T1000 (cell line): ENCODE results near the gene DHCR24.
A peak's percentile ranks its signal among the peaks of the same experiment; 100 is the strongest.
"Not testable (repeated sequence)": the region's sequence is repeated elsewhere in the genome, so short reads cannot be mapped to it uniquely, and the experiment has no call there.

Source experiments
- DNase-seq: peaks from one replicate; lab custom pipeline; 2025; ENCODE audit warnings: mixed read lengths; lab: John Stamatoyannopoulos, UW

Gene DHCR24

DNA sequence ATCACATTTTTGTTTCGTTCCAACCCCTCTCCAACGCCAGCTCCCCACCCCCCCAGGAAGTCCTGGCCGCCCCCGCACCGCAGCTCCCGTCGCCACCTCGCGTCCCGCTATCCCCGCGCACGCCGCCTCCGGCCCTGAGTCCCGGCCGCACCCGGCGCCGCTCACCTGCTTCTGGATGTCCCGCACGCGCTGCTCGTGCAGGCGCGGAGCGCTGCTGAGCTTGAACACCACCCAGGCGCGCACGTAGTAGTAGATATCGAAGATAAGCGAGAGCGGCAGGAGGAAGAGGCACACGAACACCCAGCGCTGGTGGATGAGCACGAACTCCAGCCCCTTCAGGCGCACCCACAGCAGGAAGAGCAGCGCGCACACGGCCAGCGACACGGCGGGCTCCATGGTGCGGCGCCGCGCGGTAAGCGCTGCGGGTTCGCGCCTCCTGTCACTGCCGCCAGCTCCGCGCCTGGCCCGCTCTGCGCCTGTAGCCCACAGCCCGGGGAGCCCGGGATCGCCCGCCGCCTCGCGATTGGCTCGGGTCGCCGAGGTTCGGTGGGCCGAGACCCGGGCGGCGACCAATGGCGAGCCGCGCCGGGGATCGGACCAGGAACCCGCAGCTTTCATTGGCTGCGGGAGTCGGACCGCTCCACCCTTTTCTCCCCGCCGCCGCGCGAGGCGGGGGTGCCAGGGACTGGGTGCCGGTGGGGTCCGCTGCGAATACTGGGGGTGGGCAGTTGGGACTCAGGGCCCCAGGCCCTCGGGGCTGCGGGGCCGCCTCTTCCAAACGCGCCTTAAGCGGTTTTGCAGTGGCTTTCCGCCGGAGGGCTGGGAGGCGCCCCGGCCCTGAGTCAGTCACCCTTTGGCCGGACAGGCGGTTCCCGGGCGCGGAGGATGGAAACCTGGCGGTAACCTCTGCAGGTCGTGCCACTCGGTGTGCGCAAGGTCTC lies at the start of gene DHCR24:
Gene DHCR24 (minus strand): TSS at position 472 of the 941 bp plus-strand sequence. CDS start 76 bp downstream, at position 396.
- peak; percentile 78 for DNase-seq

DNA sequence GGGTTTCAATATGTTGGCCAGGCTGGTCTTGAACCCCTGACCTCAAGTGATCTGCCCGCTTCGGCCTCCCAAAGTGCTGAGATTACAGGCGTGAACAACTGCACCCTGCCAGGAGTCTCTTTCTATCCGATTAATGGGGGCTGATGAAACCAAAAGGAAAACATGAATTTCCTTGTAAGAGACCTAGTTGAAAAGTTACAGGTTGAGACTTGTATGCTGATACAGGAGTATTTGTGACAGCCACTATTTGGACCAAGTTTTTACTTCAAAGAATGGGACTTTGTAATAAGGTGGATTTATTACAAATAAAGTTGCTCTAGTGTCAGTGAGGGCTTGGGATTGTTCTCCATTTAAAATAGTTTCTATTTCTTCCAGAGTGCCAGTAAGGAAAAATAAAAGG lies 49.8 kb upstream of the DHCR24 start:
- no peak for DNase-seq

- peak; percentile 12 for DNase-seq
Measured at GRCh38 chr1:54934869-54935268, 47.9 kb upstream of the DHCR24 start.

DNA sequence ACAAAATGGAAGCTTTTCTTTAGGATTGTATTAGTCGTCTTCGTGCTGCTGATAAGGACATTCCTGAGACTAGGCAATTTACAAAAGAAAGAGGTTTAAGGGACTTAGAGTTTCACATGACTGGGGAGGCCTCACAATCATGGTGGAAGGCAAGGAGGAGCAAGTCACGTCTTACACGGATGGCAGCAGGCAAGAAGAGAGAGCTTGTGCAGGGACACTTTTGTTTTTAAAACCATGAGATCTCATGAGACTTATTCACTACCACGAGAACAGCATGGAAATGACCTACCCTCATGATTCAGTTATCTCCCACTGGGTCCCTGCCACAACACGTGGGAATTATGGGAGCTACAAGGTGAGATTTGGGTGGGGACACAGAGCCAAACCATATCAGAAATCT lies 47.1 kb upstream of the DHCR24 start:
- DNase-seq, result not testable (repeated sequence)

DNA sequence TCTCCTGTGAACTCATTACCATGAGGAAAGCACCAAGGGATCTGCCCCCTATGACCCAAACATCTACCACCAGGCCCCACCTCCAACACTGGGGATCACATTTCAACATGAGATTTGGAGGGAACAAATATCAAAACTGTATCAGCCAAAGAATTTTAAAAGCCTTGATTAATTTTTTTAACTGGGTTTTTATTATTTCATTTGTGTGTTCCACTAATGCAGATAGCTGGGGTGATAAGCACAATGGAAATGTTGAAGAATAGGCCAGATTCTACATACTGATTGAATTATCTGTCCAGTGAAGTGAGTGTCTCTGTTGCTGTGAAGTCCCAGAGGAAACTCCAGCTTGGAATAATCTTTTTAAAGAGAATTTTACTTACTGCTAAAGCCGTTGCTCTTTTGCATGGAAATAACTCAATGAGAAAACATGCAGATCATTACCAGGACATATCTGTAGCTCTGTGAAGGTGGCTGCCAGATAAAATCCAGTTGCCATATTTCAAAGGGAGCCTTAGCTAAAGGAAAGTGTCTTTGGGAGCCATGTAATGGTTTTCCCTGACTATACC lies 44.4 kb upstream of the DHCR24 start:
- DNase-seq, result no peak

GRCh38 chr1:54929700-54930099 lies 42.7 kb upstream of the DHCR24 start:
- no peak for DNase-seq

- DNase-seq, result no peak
Measured at GRCh38 chr1:54928327-54928726, 41.3 kb upstream of the DHCR24 start.

- no peak for DNase-seq
Measured at GRCh38 chr1:54927472-54928240, 40.7 kb upstream of the DHCR24 start.

DNA sequence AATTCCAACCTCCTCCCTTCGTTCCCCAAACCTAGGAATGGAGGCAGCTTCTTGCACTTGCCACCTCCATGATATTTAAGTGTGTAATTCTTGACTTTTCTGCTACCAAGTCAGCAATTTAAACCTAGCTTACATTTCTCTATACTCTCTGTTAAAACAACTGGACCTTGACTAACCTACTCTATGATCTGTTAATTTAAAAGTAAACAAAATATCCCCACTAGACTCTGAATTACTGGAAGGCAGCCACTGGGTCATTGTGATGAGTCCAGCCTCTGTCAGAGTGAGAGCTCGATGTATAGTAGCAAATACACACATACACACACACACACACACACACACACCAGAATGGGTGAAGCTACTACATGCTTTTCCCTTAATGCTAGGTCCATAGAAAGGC lies 40.0 kb upstream of the DHCR24 start:
- no peak for DNase-seq

DNA sequence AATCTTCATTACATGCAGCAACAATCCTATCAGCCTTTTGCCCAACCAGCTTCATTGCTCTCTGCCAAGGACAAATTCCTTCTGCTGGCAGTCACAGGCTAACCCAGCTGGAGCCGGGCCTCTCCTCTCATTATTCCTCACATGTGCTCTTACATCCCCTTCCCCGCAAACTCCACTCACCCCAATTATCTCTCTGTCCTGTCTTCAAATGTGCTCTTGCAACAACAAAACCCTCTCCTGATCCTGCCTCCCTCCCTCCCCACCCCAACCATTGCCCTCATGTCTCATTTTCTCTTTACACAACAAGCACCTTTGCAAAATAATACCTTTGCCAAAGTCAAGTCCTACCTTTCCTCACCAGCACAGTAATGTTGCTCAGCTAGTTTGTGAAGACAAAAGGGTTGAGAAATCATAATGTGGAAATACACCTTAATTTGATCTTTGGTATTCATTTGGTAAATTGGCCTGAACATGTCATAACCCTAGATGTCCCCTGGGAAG lies 36.0 kb upstream of the DHCR24 start:
- no peak for DNase-seq

GRCh38 chr1:54922040-54922761 lies 35.2 kb upstream of the DHCR24 start:
- DNase-seq, result no peak

DNA sequence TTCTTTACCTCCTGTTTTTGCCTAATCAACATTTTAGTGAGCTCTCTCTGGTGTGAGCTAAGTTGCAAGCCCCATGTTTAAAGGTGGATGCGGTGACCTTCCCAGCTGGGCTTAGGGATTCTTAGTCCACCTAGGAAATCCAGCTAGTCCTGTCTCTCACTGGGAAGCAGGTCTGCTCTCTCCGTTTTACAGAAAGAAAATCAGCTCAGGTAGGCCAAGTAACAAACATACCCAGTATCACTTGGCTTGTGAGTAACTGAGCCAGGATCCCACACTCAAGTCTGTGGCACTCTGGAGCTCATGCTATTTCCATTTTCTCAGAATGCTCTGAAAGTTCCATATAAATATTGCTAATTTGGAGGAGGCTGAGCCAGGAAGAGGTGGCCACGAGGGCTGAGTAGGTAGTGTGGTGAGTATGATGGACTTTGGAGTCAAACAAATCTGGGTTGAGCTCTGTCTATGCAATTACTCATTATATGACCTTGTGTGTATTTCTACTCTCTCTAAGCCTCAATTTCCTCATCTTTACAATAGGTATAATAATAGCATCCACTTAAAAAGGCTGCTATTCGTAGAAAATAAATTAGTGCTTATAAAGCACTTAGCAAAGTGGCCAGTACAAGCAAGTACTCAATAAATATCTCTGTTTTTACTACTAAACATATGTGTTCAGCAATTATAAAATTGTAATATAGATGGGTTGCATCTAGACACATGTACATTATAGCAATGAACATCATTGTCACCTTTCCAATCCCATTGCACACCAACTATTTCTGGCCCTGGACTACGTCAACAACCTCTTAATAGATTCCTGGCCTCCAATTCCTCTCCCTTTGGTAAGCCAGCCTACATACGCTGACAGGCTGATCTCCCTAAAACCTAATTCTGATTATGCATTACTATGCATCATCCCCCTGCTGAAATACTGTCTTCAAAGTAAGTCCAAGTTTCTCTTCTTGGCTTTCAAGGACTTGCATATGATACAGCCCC lies 32.7 kb upstream of the DHCR24 start:
- no peak for DNase-seq

GRCh38 chr1:54911076-54911475 lies 24.1 kb upstream of the DHCR24 start:
- DNase-seq, result not testable (repeated sequence)

GRCh38 chr1:54906586-54906985 lies 19.6 kb upstream of the DHCR24 start:
- no peak for DNase-seq

GRCh38 chr1:54904476-54905048 lies 17.6 kb upstream of the DHCR24 start:
- DNase-seq, result no peak

DNA sequence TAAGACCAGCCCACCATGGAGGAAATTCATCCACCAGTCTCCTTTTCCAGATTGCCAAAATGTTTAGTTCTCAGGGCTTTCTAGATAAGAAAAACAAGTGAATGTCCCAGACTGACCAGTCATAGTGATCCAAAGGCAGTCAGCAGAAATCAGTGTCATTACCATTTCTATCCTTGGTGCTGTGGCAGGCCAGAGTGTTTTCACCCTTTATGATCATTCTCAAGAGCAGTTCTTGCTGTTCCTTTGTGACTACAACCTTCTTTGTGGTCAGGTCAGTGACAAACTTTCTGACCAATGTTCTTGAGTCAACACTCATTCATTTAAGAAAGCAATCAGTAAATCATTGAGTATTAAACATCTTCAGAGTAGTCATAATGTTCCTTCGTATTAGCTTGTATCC lies 7.3 kb upstream of the DHCR24 start:
- DNase-seq, result no peak

- DNase-seq, result no peak
Measured at GRCh38 chr1:54892586-54892985, 5.6 kb upstream of the DHCR24 start.

DNA sequence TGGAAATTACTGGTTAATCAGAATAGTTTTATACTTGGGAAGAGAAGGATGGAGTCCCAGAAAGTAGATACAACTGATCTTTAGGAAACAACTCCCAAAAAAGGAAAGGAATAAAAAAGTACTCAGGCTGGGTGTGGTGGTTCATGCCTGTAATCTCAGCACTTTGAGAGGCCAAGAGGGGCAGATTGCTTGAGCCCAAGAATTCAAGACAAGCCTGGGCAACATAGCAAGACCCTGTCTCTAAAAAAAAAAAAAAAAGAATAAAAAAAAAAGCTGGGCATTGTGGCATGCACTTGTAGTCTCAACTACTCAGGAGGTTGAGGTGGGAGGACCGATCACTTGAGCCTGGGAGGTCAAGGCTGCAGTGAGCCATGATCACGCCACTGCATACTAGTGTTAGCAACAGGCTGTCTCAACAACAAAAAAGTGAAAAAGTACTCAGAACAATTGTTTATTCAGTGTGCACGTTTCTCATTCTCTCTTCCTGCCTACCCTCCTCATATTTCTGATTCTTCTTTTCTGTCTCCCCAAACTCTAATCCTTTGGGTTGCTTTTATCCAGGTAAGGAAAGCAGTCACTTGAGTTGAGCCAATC lies 2.2 kb upstream of the DHCR24 start:
- DNase-seq, result no peak

DNA sequence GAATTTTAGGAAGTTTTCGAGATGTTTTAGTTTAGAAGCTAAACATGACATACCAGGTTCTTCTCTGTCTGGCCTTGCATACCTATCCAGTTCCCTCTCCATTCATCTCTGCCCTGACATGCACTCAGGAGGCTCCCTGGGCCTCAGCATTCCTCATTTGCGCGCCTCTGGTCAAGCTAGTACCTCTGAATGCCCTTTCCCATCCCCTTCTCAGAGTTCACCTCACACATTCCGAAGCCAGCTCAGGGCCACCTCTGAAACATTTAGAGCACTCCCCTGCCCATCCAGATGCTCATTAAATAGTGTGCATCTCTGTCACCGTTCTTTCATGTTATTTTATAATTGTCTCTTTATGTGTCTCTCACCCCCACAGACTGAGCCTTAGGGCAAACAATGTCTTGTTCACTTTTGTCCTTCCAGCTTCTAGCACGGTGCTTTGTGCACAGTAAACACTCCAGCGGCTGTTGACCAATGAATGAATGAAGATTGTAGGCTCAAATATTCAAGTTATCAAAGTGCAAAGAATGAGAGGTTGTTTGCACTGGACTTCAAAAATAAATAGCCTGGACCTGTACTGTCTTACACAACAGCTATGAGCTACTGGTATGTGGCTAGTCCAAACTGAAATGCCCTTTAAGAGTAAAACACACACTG lies 1.2 kb upstream of the DHCR24 start:
- DNase-seq, result no peak
